Activated naive CD8-positive, alpha-beta T cell treated with anti-CD3 and anti-CD28 coated beads, Interleukin-2, amount 50 U/mL, for 16 hours (primary cell): ENCODE data around the gene COL23A1.
"Not testable (repeated sequence)": the region's sequence is repeated elsewhere in the genome, so short reads cannot be mapped to it uniquely, and the experiment has no call there.

Source experiments
- DNase-seq: peaks from one replicate; pipeline ENCODE4 v3.0.0-alpha.2; 2020; ENCODE audit warnings: low read depth, low spot score

COL23A1 gene

GRCh38 chr5:178325679-178326373, 264.4 kb downstream of the COL23A1 start:
- no peak for DNase-seq

GRCh38 chr5:178325311-178325678, 264.9 kb downstream of the COL23A1 start:
- no peak for DNase-seq

GRCh38 chr5:178324481-178325310, 265.5 kb downstream of the COL23A1 start:
- no peak for DNase-seq

GRCh38 chr5:178323961-178324360, 266.2 kb downstream of the COL23A1 start:
- no peak for DNase-seq

- no peak for DNase-seq
Observed at GRCh38 chr5:178323541-178323865, 266.7 kb downstream of the COL23A1 start.

- no peak for DNase-seq
Observed at GRCh38 chr5:178322736-178323540, 267.3 kb downstream of the COL23A1 start.

- DNase-seq: no peak
Observed at GRCh38 chr5:178320281-178320855, 269.8 kb downstream of the COL23A1 start.

- DNase-seq: no peak
Observed at GRCh38 chr5:178319541-178320041, 270.6 kb downstream of the COL23A1 start.

GRCh38 chr5:178318893-178319292, 271.3 kb downstream of the COL23A1 start:
- DNase-seq: no peak

GRCh38 chr5:178318382-178318781, 271.8 kb downstream of the COL23A1 start:
- no peak for DNase-seq

- DNase-seq: not testable (repeated sequence)
Observed at GRCh38 chr5:178317727-178318126, 272.5 kb downstream of the COL23A1 start.

- DNase-seq: no peak
Observed at GRCh38 chr5:178314961-178315820, 275.0 kb downstream of the COL23A1 start.

- DNase-seq: no peak
Observed at GRCh38 chr5:178314061-178314660, 276.0 kb downstream of the COL23A1 start.

GRCh38 chr5:178313316-178313715, 276.9 kb downstream of the COL23A1 start:
- no peak for DNase-seq

GRCh38 chr5:178312880-178313282, 277.3 kb downstream of the COL23A1 start:
- DNase-seq: no peak

GRCh38 chr5:178310130-178310865, 279.9 kb downstream of the COL23A1 start:
- DNase-seq: no peak

GRCh38 chr5:178309271-178310013, 280.8 kb downstream of the COL23A1 start:
- DNase-seq: no peak

GRCh38 chr5:178308541-178309092, 281.6 kb downstream of the COL23A1 start:
- no peak for DNase-seq
